Peyer's patch (tissue), 4 donors: ENCODE data around the gene CAMKV.

Experiments
- POLR2A ChIP-seq, 2 donors: fragments of 450-650 bp; IDR thresholded peaks; one replicate each; pipeline ENCODE4 v1.5.1; 2017; ENCODE audit warnings: antibody characterized with exemption in 2 of 2, mild to moderate bottlenecking in 2 of 2, moderate library complexity in 2 of 2
- TF ChIP-seq, protein P1 (sequence below), 6 experiments: fragments of 450-650 bp in 4 of 6; fragments of 200-600 bp in 2 of 6; sonication (generic) in 1 of 6; IDR thresholded peaks; one replicate each; pipeline ENCODE4 v1.5.1; 2017 to 2019; ENCODE audit warnings: antibody characterized with exemption in 6 of 6, mild to moderate bottlenecking in 3 of 6, moderate library complexity in 1 of 6

- no peak for TF ChIP-seq POLR2A (IDR thresholded peaks at IDR 0.05)
- TF ChIP-seq, protein P1, sequence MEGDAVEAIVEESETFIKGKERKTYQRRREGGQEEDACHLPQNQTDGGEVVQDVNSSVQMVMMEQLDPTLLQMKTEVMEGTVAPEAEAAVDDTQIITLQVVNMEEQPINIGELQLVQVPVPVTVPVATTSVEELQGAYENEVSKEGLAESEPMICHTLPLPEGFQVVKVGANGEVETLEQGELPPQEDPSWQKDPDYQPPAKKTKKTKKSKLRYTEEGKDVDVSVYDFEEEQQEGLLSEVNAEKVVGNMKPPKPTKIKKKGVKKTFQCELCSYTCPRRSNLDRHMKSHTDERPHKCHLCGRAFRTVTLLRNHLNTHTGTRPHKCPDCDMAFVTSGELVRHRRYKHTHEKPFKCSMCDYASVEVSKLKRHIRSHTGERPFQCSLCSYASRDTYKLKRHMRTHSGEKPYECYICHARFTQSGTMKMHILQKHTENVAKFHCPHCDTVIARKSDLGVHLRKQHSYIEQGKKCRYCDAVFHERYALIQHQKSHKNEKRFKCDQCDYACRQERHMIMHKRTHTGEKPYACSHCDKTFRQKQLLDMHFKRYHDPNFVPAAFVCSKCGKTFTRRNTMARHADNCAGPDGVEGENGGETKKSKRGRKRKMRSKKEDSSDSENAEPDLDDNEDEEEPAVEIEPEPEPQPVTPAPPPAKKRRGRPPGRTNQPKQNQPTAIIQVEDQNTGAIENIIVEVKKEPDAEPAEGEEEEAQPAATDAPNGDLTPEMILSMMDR (IDR thresholded peaks at IDR 0.05): no peak
Observed at GRCh38 chr3:49812916-49813496, 56.7 kb downstream of the CAMKV start.
